Fibroblast of skin of left quadriceps (primary cell): ENCODE measurements around the gene MYCN.
"Not testable (repeated sequence)": the region's sequence is repeated elsewhere in the genome, so short reads cannot be mapped to it uniquely, and the experiment has no call there.

ENCODE experiments used
- DNase-seq, 2 experiments: peaks; one replicate each; pipeline ENCODE4 v3.0.0-alpha.2; 2013; ENCODE audit warnings: low read depth in 2 of 2

MYCN gene

DNA sequence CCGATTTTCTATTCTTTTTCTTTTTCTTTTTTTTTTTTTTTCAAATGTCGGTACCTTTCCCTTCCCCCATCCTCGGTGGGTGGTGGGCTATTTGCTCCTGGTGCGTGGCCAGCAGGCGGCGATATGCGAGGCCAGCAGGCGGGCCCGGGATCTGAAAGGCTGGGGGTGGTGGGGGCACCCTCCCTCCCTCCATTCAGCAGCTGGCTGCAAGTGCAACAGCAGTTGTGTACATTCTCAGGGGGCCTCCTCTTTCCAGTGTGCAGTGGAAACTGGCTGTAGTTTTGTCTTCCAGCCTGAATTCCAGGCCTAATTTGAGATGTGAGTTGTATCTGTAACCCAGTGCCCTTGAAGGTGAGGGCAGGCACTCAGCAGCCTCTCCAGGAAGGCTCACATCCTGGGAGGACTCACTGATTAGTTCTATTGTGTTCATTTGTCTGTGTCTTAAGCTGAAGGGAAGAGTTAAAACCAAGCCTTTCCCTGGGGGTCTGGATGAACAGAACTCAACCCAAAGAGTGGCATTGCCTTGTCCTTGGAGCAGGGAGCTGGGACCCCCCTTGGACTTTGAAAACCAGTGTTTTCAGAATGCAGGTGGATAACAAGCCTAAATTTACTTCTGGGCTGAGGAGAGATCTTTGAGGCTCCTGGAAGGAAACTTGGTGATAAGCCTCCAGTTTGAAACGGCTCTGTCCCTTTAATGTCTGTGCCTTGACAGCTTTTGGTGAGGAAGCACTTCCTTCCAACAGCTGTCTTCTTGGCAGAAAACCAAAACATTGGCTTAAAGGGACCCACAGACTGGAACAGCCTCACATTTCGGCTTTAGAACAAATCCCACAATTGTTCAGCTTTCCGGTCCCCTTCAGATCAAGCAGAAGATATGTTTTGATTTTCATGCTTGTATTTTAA lies 3.3 kb downstream of the MYCN start:
- peak in 1 of 2 experiments; percentile 1 for DNase-seq

DNA sequence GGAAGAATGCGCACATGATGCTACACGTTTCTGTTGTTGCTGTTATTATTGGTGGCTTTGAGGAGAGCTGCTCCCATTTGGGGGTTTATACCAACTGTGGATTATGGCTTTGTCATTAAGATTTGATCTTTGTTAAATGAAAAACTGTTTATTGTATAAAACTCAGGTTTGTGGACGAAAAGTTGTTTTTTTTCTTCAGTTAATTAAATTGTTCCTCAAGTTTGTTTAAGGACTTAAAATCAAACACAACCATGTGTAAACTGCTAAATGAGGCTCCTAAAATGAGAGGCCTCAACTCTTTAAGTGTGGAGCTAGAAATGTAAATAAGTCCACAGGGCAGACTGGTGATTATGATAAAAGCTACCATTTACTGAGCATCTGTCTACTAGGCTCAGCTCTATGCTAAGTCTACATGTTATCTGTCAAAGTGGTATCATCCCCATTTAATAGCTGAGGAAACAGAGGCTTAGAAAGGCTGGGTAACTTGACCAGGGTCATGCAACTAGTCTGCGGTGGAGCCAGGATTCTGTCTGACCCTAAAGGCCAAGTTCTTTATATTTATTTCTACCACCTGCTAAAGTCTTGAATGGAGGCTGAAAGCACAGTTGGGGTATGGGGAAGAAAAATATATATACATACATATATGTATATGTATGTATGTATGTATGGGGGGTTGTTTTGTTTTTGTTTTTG lies 4.1 kb downstream of the MYCN start:
- no peak for DNase-seq

DNA sequence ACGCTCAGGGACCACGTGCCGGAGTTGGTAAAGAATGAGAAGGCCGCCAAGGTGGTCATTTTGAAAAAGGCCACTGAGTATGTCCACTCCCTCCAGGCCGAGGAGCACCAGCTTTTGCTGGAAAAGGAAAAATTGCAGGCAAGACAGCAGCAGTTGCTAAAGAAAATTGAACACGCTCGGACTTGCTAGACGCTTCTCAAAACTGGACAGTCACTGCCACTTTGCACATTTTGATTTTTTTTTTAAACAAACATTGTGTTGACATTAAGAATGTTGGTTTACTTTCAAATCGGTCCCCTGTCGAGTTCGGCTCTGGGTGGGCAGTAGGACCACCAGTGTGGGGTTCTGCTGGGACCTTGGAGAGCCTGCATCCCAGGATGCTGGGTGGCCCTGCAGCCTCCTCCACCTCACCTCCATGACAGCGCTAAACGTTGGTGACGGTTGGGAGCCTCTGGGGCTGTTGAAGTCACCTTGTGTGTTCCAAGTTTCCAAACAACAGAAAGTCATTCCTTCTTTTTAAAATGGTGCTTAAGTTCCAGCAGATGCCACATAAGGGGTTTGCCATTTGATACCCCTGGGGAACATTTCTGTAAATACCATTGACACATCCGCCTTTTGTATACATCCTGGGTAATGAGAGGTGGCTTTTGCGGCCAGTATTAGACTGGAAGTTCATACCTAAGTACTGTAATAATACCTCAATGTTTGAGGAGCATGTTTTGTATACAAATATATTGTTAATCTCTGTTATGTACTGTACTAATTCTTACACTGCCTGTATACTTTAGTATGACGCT lies 5.8 kb downstream of the MYCN start:
- no peak for DNase-seq

DNA sequence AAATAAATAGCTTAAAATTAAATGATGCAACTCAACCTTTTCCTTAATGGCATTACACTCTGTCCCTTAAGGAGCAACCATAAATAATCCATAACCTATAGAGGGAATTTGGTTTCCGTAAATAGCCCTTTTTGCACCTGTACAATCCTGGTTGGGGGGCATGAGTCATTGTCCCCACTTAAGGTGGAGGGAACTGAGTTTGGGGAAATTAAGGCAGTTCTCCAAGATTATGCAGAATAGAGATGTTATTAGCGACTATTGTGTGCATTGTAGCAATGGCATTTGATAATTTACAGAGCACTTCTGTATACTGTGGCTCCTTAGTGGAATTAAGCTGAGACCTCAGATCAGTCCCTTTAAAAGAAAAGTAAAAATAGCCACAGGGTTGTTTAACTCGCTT lies 6.6 kb downstream of the MYCN start:
- no peak for DNase-seq

DNA sequence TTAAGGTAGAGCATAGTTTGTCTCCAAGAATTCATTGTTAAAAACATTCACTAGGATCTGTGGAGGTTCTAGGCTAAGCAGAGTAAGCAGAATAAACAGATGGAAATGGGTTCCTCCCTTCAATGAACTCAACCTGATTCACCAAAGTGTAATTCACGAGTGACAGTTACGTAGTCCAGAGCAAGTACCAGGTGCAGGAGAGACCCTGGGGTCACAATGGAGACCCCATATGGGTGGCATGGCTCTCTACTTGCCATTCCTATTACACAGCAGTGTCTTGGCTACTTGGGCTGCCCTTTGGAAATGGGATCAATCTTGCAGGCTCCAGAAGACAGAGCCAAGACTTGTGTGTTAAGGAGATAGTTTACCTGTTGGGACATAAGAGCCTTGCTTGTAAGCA lies 7.1 kb downstream of the MYCN start:
- no peak for DNase-seq

DNA sequence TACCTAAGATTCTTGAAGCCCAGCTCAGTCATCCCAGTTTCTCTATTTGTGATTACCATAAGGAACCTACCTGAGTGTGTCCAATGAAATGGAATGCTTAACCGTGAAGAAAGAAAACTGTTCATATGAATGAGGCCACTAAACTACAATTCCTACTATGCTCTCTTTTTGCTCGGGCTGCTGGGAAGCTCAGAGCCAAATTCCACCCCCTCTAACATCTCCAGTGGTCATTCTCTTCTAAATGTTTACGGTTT lies 8.3 kb downstream of the MYCN start:
- DNase-seq, result no peak

DNA sequence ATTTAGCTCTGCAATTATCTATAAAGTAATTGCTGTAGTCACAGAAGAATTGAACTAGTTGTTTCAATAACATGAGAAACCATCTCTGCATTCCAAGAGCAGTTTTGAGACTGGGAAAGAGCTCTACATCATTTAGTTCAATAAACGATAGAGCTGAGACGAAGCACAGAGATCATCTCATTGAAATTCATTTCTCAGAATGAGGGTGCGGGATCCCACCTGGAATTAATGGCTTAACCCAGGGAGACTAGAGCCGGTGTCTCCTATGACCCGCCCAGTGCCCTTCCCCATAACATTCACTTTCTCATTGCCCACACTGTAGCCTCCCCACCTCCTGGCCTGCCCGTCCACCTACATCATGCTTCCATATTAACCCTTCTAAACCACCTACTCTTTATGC lies 8.8 kb downstream of the MYCN start:
- DNase-seq, result no peak

DNA sequence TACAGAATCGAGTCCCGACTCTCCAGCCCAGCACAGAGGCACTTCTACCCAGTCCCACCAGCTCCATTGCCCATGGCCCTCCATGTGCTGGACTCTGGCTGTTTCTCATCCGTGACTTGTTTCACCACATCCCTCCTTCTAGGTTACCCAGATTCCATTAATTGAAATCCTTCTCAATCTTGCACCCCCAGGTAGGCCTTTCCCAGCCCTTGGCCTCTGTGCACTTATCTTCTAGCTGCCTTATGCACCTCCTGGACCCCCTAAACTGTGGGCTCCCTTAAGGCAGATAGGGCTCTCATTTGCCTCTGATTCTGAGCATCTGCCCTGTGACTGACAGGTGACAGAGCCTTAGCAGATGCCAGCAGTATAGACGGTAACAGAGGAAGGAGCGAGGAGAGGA lies 9.2 kb downstream of the MYCN start:
- no peak for DNase-seq

DNA sequence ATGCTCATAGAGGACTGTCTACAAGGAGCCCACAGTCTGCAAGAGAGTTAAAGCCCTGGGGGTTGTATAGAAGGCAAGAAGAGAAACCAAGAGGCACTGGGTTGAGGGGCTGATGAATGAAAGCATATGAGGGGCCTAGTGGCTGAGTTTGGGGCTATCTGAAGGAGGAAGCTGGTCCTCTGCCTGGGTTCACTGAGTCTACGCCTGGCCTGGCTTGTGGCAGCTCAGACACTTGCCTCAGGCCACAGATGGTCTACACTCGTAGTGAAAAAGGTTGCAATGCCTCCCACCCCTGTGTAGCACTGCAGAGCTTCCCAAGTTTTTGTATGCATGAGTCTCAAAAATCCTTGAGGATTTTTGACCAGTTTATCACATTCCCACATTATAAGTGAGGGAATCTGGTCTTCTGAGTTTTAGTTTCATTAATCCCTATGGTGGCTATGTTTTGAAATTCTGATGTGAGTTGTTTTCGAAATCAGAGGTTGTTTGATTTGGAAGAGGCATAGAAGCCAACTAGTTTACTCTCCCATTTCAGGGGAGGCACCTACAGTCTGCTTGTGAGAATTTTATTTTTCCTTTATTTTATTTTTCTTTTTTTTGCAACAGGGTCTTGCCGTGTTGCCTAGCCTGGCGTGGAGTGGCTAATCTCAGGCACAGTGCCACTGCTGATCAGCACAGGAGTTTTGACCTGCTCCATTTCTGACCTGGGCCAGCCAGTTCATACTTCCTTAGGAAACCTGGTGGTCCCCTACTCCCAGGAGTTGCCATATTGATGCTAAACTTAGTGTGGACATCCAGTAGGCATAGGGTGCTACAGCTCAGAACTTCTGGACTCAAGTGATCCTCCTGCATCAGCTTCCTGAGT lies 10.0 kb downstream of the MYCN start:
- no peak for DNase-seq

DNA sequence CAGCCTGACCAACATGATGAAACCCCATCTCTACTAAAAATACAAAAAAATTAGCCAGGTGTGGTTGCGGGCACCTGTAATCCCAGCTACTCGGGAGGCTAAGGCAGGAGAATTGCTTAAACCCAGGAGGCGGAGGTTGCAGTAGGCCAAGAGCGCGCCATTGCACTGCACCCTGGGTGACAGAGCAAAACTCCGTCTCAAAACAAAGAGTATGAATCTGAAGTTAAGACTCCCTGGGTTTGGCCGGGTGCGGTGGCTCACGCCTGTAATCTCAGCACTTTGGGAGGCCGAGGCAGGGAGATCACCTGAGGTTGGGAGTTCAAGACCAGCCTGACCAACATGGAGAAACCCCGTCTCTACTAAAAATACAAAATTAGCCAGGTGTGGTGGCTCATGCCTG lies 11.6 kb downstream of the MYCN start:
- not testable (repeated sequence) for DNase-seq

DNA sequence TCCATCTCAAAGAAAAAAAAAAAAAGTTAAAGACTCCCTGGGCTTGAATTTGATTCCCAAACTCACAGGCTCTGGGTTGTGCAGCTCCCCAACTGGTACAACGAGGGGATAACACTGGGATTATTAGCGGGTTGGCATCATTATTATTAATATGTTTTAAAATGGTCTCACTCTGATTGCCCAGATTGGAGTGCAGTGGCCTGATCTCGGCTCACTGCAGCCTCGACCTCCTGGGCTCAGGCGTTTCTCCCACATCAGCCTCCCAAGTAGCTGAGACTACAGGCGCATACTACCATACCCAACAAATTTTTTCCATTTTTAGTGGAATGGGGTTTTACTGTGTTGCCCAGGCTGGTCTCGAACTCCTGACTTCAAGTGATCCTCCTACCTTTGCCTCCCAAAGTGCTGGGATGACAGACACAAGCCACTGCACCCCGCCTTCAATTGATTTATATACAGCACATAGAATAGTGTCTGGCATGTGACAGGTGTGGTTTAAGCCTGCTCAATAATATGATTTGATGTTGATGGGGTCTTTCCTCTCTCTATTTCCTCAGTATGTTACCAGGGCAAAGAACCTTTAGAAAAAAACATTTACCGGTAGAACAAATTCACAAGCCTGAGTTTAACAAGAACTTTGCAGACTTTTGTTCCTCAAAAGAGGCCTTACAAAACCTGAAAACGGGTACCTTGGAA lies 12.2 kb downstream of the MYCN start:
- no peak for DNase-seq

DNA sequence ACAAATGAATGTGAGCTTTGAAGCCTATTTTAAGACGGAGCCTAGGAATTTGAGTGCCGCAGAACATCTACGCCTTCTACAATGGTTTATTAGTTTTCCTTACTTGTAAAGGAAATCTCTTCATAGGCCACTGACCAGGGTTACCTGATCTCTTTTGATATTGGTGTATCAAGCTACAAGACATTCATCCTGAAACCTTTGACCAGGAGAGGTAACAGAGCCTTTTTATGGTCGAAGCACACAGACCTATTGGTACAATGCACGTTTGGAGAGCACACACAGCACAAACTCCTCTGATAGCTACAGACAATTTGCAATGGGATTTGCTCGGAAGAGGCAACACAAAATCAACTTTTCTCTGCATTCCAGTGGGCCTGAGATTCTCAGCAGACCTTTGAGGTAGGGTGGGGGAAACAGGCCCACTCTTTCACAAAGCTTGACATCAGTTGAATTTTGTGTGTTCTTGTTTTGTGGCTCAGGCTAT lies 12.8 kb downstream of the MYCN start:
- DNase-seq, result no peak

DNA sequence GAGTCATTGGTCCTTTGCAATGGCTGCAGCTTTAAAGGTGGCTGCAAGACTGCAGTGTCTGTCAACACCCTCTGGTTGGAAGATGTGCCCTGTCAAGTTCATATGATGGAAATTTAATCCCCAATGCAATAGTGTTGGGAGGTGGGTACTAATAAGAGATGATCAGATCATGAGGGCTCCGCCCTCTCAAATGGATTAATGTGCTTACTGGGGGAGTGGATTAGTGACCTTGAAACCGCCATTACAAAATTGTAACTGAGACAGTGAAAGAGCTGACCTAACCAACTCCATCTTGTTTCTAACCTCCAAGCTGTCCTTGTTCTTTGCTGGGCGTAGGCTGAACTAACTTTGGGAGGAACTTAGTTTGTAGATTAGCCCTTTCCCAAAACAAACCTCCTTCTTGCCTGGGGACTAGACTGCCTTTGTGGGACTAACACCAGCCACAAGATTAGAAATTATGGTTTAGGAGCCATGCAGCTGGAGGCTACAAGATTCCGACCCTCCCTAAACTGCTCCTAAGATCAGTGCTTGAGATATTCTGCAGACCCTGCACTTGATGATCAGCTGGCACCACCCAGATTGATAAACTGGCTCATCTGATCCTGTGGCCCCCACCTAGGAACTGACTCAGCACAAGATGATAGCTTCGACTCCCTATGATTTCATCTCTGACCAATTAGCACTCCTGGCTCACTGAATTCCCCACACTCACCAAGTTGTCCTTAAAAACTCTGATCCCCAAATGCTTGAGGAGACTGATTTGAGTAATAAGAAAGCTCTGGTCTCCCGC lies 13.7 kb downstream of the MYCN start:
- DNase-seq, result no peak

DNA sequence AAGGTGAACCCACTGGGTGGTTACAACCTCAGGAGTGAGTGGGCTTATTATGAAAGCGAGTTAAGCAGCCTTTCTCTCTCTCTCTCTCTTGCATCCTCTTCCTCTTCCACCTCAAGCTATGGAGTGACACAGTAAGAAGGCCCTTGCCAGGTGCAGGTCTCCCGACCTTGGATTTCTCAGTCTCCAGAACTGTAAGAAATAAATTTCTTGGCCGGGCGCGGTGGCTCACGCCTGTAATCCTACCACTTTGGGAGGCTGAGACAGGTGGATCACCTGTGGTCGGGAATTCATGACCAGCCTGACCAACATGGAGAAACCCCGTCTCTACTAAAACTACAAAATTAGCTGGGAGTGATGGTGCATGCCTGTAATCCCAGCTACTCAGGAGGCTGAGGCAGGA lies 14.4 kb downstream of the MYCN start:
- no peak for DNase-seq

DNA sequence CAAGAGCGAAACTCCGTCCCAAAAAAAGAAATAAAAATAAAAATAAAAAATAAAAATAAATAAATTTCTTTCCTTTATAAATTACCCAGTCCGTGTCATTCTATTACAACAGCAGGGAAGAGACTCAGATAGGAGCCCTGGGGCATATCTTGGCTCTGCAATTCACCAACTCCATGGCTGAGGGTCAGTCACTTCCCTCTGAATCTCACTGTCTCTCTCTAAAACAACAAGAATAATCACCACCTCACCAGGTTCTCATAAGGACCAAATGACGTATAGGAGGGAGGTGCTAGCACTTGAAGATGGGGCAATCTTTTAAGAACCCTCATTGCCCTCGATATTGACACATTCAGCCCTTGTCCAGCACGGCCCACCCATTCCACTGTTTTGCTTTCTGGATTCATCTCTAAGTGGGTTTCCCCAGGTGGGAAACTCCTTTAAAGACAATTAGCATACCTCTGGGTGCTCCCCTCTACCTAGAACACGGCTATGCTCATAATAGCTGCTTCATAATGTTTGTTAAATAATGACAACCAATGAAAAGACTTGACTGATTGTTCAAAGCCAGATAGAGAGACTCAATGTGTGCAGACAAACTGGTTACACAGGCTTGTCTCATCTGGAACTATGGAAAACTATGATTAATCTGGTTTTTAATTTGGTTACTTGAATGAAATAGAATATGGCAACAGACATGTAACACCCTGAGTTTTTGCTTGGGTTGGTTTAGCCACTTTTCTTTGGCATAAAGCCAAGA lies 15.1 kb downstream of the MYCN start:
- DNase-seq, result no peak

DNA sequence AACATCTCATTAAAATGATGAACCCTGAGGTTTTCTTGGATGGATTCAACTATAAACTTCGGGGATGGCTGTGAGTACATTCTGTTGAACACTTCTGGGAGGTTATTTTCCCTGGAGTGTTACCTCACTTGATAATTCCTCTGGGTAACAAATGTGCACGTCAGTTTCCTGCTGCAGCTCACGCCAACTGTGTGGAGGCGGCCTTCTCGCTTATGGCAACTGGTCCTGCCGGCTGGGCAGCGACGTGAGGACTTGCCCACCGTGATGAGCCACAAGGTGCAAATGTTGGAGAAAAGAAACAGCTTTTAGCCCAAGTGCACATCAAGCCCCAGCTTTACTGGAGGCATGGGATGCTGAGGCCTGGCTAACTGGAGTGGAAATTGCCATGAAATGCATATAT lies 15.9 kb downstream of the MYCN start:
- DNase-seq, result no peak

DNA sequence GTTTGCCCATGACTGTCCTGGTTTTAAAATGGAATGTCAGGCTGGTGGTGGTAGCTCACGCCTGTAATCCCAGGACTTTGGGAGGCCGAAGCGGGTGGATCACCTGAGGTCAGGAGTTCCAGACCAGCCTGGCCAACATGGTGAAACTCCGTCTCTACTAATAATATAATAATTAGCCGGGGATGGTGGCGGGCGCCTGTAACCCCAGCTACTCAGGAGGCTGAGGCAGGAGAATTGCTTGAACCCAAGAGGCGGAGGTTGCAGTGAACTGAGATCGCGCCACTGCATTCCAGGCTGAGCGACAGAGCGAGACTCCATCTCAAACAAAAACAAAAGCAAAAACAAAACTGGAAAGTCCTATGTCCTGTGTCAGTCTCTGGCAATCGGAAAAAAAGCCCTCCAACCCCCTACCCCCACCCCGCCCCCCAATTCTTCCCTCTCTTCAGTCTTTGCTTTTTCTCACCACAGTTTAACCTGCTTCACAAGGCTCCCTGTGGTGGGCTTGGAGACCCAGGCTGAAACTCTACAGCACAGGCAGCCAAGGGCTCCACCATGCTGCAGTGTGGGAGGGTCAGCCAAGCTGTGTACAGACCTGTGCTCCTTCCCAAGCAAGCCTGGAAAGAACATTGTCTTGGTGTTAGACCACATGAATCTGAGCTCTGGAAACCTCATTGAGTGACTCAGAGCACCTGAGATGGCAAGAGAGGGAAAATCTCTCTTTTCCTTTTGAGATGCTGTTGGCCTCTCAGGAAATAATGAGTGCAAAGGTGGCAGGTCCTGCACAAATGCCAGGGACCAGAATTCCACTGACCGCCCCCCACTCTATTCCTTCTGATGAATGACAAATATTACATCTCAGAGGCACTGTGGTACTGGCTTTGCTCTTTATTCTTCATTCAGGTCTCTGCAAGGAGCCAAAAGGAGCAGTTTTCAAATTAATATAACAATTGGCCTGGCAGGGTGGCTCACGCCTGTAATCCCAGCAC lies 16.7 kb downstream of the MYCN start:
- no peak for DNase-seq
